Stimulated activated naive CD8-positive, alpha-beta T cell treated with anti-CD3 and anti-CD28 coated beads, Interleukin-15, Interleukin-2, amounts not matched to agents 100 U/mL and 50 U/mL, for 24 hours (primary cell): ENCODE data around the gene HSP90AB1.

Source experiments
- ATAC-seq: fragments of 150-1000 bp; cut with Tn5 transposase; one replicate; pipeline ENCODE4 v1.10.0; 2021
- DNase-seq: peaks from one replicate; pipeline ENCODE4 v3.0.0; 2021

Gene HSP90AB1

DNA sequence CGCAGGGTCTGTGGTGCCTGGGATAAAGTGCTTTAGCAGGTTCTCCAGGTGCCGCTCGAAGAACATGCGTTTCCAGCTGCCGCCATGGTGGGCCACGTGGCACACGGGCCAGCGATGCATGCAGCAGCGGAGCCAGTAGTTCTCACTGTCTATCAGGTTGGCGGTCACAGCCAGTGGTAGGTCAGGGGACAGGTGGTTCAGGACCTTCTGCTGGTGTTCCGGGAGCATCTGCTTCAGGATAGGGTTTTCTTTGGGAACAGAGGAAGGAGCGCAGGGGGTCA is 39.3 kb downstream of the HSP90AB1 start:
- DNase-seq, result no peak
- no peak for ATAC-seq

DNA sequence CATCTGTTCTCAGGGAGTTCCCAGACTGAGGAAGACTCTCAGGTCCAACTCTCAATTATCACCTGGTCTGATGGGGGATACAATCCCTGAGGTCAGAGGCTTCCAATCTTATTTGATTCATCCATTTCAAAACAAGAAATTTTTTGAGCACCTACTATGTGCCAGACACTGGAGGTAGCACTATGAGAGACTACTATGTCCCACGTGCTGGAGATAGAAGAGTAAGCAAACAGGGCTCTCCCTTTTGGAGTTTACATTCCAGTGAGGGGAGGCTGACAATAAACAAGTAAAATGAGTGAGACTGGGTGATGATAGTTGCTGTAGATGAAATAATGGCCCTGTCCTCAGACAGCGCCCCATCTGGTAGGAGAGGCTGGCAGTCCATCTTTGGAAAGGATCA is 39.8 kb downstream of the HSP90AB1 start:
- no peak for DNase-seq
- no peak for ATAC-seq

DNA sequence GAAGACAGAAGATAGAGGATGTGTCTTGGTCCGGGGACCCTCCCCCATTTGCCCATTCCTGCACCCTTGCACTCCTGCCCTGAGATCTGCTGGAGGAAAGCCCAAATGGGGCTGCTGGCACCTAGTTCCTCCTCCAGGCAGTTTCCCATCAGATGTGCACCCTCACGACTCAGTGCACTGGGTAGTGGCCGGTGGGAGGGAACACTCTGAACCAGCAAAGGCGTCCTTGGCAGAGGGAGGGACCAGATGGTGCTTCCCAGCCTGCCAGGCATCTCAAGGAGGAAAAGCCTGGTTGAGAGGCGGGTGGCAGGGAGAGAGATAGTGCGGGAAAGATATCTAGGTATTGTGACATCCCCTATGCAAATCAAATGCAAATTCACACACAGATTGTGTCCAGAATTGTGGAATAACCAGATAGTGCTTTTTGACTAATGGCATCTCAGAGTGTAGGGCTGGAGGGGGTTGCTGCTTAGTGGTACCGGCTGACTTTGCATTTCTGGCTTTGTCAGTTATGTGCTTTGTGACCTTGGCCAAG is 42.9 kb downstream of the HSP90AB1 start:
- DNase-seq (no peak), ATAC-seq (no peak)

DNA sequence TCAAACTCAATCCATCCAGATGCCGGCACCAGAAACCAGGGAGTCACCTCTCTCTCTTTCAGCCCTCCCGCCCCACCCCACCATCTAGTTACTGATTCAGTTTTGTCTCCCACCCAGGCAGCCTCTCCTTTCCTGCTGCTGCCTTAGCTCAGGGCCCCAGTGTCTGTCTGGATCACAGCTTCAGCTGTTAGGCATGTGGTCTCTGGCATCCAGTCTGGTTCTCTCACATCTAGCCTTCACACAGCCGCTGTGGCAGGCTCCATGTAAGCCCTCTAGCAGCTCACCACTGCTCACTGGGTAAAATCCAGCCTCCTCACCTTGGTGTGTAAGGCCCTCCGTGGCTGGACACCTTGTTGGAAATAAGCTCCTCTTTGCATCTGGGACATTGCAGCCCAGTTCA is 44.9 kb downstream of the HSP90AB1 start:
- no peak for DNase-seq
- no peak for ATAC-seq

DNA sequence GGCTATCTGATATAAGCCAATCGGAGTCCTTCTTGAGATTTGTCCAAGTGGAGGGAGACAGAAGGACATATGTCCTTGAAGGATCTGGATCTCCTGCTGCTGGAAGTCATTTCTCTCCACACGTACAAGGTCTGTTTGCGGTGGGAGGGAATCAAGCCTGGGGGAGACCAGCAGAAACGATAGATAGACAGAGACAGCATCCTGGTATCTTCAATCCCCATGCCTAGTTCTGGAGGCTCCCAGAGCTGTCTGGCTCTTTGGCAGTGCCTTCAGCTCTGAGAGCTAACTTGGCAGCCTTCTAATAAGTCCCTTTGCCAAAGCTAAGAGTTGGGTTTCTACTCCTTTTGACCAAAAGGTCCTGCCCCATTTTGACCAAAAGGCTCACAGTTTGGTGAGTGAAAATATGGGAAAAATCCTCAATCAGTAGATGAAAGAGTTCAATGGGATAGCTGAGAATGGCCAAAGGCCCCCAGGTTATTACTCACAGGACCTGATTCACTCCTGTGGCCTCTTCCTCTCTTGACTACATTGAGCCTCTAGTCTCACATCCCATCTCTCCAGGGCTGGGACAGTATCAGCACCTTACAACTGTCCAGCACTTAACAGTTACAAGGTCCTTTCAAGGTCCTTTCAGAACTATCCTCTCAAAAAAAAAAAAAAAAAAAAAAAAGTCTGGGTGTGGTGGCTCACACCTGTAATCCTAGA is 45.9 kb downstream of the HSP90AB1 start:
- ATAC-seq (no peak), DNase-seq (no peak)

DNA sequence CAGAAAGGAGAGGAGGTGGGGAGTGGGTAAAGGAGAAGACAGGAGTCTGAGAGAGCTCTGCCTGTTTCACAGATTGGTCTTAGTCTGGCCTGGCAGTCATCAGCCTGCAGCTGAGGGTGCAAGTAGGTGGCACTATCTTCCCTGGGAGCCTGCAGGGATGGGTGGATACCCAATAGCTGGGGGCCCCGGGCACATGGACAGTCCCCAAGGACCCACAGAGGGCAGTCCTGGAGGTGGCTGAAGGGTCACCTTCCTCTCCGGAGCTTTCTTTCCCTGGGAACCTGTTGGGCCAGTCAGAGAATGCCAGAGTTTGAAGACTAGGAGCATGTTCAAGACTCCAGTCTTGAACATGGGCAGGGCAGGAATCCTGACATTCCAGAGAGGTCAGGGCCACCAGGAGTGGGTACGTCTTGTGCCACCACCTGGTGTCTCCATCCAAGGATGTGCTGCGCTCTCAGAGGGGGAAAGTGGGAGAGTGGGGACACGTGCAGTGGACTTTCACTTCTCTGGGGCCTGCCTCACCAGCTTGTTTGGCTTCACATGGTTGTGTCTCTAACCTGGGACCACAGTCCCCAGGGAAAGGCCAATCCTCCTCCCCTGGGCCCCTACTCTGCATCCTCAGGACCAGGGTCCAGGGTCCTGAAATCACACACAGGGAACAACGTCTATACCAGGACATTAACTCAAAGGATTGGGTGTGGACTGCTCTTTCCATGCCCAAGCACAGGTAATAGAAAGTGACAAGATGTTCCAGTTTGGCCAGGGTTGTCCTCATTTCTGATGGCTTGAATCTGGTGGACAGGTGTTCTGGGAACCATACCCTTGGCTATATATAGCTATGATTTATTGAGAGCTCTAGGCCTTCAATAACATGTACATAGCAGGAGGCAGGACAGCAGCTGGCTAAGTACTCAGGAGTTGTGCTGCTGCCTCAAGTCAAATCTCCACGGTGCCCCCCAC is 48.2 kb downstream of the HSP90AB1 start:
- ATAC-seq (no peak), DNase-seq (no peak)

DNA sequence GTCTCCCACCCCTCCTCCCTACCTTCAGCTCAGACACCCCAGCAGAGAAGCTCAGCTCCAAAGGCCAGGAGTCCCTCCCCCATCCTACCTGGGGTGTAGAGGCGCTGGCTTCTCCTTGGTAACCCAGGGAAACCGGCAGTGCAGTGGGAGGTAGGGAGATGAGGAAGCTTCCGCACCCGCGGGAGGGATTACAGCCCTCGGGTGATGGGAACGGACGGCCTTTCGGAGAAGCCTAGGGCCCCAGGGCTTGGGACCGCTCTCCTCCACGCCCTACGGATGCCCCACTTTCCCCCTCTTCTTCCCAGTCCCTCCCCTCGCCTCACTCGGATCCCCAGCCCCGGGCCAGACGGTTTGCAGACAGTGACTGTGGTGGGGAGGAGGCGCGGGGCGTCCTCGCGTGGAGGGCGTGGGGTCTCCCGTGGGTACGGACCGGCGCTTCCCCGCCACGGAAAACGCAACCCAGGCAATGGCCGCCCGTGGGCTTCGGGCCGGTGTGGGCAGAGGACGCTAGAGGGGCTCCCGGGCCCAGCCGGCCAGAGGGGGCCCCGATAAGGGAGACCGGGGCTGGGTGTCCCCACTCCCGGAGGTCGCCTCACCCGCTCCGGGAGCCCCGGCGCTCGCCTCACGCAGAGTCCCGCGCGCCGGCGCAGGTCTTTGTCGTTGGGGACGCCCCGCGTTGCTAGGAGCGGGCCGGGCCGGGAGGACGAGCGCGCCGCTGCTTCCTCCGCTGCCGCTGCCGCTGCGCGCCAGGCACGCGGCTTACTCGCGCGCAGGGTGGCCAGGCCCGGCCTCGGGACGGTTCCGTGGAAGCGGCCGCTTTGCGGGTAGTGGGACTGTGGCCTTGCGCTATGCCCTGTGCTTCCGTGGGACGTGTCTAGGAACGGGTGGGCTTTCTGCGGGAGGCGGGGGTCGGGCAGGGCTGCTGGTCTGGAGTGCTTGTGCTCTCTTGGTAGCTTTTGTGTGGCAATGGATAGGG is 50.5 kb downstream of the HSP90AB1 start:
- peak; percentile 68 for ATAC-seq
- peak; percentile 68 for DNase-seq

DNA sequence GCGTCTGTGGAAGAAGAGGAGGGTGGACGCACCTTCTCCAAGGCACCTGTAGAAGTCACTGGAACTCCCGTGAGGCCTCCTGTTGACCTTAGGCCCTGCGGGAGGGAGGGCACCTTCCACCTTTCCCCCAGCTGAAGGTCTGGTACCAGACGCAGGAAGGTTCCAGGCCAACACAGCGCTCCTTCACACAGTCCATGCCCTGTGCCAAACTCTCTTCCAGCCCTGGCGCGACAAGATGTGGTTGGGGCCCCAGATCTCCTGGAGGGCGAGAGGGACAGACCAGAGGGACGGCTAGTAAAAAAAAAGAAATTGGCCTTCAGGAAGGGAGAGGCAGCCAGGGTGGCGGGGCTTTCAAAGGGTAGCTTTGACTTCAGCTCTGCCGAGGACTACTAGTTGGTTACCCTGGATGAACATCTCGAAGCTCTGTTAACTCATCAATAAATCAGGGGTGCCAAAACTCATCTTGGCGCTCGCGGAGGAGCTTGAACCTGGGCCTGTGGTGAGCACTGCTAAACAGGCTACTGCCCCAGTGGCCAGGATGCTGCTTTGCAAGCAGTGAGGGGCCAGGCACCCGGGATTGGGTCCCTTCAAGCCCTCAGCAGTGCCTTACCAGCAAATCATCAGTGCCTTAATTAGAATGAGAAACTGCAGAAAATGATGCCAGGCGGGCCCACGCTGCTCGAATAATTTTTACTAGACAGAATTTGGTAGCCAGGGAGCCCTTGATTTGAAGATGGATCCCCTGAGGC is 51.3 kb downstream of the HSP90AB1 start:
- DNase-seq, result no peak
- ATAC-seq, result no peak

DNA sequence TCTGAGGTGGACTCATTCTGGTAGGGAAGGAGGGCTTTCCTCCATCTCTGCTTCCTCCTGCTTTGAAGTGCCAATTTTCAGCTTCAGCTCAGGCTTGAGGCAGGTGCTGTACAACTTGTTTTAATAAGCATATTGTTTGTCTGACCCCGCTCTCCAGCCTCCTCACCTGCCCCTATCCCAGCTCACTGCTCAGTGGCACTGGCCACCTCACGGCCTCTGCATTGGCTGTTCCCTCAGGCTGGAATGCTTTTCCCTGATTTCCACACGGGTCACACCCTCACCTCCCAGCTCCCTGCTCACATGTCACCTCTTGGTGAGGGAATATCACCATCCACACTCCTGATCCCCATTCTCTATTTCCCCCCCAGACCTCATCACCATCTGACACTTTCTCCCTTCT is 52.0 kb downstream of the HSP90AB1 start:
- DNase-seq (no peak), ATAC-seq (no peak)

DNA sequence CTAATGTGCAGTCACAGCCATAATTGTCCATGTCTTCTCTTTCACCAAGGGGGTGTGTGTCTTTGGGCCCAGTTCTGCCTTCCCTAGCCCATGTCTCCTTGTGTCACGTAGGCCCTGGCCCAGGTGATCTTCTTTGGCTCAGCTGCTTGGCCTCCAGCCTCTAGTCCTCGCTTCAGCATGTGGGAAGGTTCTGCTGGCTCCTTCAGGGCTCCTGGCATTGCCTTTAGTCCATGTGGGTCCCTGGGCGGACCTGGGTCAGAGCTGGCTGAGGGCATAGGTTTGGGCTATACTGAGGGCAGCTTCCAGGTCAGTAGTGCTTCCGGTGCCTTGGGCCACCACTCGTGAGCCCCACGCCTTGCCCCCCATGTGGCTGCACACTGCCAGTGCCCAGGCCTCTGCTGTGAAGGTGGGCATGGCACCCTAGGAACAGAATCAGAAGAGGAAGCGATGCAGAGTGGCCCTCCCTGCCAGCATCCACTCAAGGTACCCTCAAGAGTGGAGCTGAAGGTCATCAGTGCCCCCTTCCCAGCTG is 53.5 kb downstream of the HSP90AB1 start:
- ATAC-seq, result no peak
- DNase-seq, result no peak

DNA sequence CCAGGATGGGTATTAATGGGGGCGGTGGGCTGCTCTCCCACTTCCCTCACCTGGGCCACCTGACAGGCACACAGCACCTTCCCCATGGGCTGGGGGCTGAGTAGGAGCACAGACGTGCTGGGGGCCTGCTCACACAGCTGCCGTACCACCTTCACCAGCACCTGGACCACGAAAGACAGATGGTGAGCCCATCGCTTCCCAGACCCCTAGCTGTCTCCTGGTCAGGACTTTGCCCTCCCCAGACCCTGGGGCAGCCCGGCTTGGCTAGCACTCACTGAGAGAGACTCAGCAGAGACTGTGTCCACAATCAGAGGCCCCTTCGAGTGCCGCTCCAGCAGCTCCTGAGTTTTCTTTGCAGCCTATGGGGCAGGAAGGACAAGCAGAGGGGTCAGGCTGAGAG is 54.2 kb downstream of the HSP90AB1 start:
- ATAC-seq (no peak), DNase-seq (no peak)

DNA sequence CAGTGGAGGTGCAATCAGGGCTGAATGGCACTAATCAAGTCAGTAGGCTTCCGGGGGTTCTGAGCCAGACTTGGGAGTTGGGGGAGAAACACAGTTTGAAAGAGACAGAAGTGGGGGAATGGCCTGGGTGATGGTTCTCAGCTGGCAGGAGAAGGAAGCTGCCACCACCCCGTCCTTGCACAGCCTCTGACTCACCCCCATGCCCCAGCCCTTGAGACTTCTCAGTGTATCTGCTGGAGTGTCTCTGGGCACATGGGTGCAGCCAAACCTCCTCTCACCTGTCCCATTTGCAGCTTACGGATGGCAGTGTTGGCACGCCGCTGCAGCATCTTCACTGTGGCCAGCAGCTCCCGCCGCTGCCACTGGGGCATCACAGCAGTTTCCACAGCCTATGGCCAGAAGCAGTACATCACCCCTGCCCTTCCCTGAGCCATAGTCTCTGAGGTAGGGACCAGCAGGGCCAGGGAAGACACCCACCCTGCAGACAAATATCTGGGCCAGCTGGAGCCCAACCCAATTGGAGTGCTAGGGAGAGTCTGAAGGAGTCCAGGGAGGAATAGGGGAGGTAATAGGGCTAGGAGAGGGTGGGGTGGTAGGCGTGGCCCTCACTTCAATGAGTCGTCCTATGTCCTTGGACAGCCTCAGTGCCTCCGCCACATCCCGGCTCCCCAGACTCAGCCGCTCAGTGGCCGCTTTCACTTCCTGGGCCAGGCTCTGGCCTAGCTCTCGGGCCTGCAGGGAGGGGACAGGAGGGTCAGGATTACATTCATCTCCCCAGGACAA is 55.1 kb downstream of the HSP90AB1 start:
- ATAC-seq, result no peak
- no peak for DNase-seq

DNA sequence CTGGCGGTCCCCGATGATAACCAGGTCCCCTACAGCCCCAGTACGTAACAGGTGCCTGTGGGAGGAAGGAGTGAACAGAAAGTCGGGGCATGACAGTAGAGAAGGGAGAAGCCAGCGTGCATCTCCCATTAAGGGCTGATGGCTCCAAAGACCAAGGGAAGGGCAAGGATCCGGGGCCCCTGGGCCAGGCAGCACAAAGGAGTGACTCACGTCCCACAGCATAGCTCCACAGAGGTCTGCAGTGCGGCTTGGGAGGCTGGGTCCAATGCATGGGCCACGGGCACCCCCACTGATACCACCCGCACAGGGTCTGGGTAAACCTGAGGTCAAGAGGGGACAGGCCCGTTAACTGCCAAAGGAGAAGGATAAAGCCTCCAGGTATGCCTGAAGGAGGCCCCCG is 56.0 kb downstream of the HSP90AB1 start:
- DNase-seq (no peak), ATAC-seq (no peak)
